Subcutaneous abdominal adipose tissue (tissue), 5 donors: ENCODE results near the gene DCC.

Experiments
- H3K27ac ChIP-seq: one replicate; pipeline ENCODE4 v1.7.0; 2013; ENCODE audit warnings: low read depth, mild to moderate bottlenecking, inconsistent platforms, low read length, moderate library complexity
- H3K27me3 ChIP-seq, 5 donors: one replicate each; pipeline ENCODE4 v1.7.0; 2013; ENCODE audit warnings: low read length in 5 of 5, inconsistent platforms in 1 of 5; ENCODE audit not compliant: control insufficient read depth in 5 of 5, insufficient read depth in 4 of 5
- H3K36me3 ChIP-seq, 5 donors: one replicate each; pipeline ENCODE4 v1.7.0; 2013; ENCODE audit warnings: low read length in 5 of 5; ENCODE audit not compliant: control insufficient read depth in 5 of 5, insufficient read depth in 5 of 5
- H3K4me1 ChIP-seq, 5 donors: one replicate each; pipeline ENCODE4 v1.7.0; 2013; ENCODE audit warnings: low read length in 5 of 5, mild to moderate bottlenecking in 3 of 5, moderate library complexity in 1 of 5; ENCODE audit not compliant: control insufficient read depth in 5 of 5, insufficient read depth in 5 of 5
- H3K4me3 ChIP-seq, 5 donors: one replicate each; pipeline ENCODE4 v1.7.0; 2013; ENCODE audit warnings: low read length in 5 of 5, low read depth in 1 of 5
- H3K9ac ChIP-seq, 5 donors: one replicate each; pipeline ENCODE4 v1.7.0; 2013; ENCODE audit warnings: low read length in 5 of 5, mild to moderate bottlenecking in 4 of 5, moderate library complexity in 3 of 5
- H3K9me3 ChIP-seq, 5 donors: one replicate each; pipeline ENCODE4 v1.7.0; 2013; ENCODE audit warnings: low read length in 5 of 5; ENCODE audit not compliant: control insufficient read depth in 5 of 5
- donor health status: healthy.
- donor health status: healthy.
- donor health status: healthy.
- donor health status: healthy.
- donor health status: healthy.

DCC gene

DNA sequence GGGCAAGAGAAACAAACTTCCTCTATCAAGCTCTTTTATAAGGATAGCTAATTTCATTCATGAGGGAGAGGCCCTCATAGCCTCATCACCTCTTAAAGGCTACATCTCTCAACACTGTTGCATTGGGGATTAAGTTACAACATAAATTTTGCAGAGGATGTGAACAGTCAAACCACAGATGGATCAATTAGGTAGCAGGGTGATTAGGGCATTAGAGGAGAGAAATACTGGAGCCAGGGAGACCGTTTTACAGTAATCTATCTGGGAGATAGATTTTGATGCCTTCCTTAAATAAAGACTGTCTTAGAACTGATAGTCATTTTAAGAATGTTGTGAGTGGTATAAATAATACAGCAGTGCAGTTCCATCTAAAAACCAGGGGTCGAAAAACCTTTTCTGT is 258.9 kb downstream of the DCC start:
- Histone ChIP-seq H3K4me1 (no peaks in the 10 kb centered on the region), H3K9me3 (no peaks in the 10 kb centered on the region), H3K9ac (no peak overlapping the region), H3K27ac (no peak overlapping the region), H3K36me3 (no peaks in the 10 kb centered on the region), H3K4me3 (no peak overlapping the region), H3K27me3 (no peaks in the 10 kb centered on the region)

DNA sequence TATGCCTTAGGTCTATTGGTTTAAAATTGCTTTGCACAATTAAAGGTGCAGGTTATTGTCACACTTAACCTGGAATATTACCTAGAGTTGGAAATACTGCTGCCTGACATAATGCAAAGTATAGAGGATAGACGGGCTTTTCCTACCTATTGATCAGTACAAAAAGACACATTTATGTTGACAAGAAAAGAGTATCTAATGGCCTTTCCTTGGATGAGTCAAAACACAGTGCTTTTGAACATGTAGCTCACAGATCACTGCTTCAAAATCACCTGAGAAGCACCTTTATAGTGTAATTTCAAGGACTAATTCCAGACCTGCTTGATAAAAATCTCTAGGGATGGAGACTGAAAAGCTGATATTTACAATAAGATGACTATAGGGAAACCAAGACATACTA is 262.8 kb downstream of the DCC start:
- no peaks in the 10 kb centered on the region for H3K4me1 ChIP-seq
- H3K27me3 ChIP-seq = no peaks in the 10 kb centered on the region
- H3K9ac ChIP-seq = no peak overlapping the region
- H3K9me3 ChIP-seq = no peaks in the 10 kb centered on the region
- no peaks in the 10 kb centered on the region for H3K36me3 ChIP-seq
- H3K27ac ChIP-seq = no peak overlapping the region
- H3K4me3 ChIP-seq = no peak overlapping the region

DNA sequence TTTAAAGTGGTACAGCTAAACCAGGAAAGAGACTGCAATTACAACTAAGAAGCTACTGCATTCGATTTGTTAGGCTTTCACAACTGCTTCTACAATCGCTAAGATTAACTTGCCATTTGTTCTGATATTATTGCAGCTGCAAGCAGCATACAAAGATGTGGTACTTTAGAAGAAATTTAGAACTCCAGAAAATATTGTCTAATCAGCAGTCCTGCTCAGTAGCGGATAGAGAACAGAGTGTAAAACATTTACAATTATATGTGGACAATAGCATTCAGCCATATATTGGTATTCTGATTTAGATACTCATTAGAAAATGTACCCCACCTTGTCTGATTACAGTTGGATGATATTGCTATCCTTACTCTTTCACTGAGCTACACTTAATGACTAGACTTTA is 265.3 kb downstream of the DCC start:
- Histone ChIP-seq H3K27me3 (no peaks in the 10 kb centered on the region), H3K36me3 (no peaks in the 10 kb centered on the region), H3K9ac (no peak overlapping the region), H3K27ac (no peak overlapping the region), H3K4me3 (no peak overlapping the region), H3K4me1 (no peaks in the 10 kb centered on the region), H3K9me3 (no peaks in the 10 kb centered on the region)

DNA sequence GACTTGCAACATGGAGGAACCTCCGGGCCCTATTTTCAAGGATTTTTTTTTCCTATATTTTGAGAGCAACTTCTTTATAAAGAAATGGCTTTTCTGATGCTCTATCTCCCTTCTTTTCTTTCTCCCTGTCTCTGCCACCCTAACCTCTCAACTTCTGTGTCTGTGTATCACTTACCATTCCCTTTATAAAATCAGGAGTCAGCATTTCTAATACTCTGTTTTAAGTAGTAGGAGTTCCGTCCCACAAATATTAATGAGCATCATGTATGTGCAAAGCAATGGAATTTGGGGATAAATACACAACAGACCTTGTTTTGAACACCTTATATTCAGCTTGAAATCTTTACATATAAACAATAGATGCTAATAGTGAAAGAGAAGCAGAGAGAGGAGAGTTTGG is 268.0 kb downstream of the DCC start:
- H3K27ac ChIP-seq = no peak overlapping the region
- no peak overlapping the region for H3K4me3 ChIP-seq
- no peaks in the 10 kb centered on the region for H3K36me3 ChIP-seq
- H3K27me3 ChIP-seq = no peaks in the 10 kb centered on the region
- no peaks in the 10 kb centered on the region for H3K9me3 ChIP-seq
- H3K9ac ChIP-seq = no peak overlapping the region
- no peaks in the 10 kb centered on the region for H3K4me1 ChIP-seq

DNA sequence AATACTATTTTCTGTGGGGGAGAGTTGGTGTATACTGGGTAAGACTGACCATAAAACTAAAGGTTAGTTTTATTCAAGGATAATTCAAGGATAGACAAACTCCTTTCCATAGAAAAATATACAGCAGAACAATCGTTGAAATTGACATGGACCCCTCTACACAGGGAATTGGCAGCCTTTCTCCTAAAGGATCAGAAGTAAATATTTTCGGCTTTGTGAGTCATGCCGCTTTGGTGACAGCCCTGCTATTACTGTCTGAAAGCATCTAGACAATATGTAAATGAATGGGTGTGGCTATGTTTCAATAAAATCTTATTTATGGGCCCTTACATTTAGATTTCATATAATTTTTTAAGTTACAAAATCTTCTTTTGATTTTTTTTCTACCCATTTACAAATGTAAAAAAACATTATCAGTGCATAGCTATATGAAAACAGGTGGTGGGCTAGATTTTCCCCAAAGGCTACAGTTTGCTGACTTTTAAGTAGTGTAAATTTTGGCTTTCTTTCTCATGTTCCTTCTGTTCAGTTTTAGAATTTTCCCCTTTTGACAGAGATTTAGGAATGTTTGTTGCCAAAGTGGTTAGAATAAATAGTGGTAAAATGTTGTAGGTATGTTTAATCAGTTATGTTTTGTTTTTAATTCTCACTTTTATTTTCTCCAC is 270.6 kb downstream of the DCC start:
- H3K4me1 ChIP-seq = no peaks in the 10 kb centered on the region
- no peaks in the 10 kb centered on the region for H3K9me3 ChIP-seq
- no peak overlapping the region for H3K4me3 ChIP-seq
- no peaks in the 10 kb centered on the region for H3K36me3 ChIP-seq
- no peak overlapping the region for H3K27ac ChIP-seq
- H3K27me3 ChIP-seq = no peaks in the 10 kb centered on the region
- no peak overlapping the region for H3K9ac ChIP-seq

DNA sequence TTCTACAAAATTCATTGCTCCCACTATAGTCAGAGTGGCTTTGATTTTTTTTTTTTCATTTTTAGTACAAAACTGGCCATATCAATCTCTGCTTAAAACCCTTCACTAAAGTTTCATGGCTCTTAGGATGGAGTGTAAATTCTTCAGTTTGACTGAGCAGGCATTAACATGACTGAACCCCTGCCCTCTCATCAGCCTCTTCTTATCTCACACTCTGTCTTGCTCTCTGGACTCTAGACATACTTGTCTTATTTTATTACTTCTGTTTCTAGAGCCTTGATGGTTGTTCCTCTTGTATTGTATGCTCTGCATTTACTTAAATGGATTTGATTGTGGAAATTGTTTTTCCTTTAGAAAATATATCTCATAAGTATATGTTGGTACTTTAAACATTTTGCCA is 272.4 kb downstream of the DCC start:
- H3K9me3 ChIP-seq = no peaks in the 10 kb centered on the region
- H3K36me3 ChIP-seq = no peaks in the 10 kb centered on the region
- no peak overlapping the region for H3K27ac ChIP-seq
- no peak overlapping the region for H3K9ac ChIP-seq
- no peaks in the 10 kb centered on the region for H3K4me1 ChIP-seq
- H3K27me3 ChIP-seq = no peaks in the 10 kb centered on the region
- no peak overlapping the region for H3K4me3 ChIP-seq

DNA sequence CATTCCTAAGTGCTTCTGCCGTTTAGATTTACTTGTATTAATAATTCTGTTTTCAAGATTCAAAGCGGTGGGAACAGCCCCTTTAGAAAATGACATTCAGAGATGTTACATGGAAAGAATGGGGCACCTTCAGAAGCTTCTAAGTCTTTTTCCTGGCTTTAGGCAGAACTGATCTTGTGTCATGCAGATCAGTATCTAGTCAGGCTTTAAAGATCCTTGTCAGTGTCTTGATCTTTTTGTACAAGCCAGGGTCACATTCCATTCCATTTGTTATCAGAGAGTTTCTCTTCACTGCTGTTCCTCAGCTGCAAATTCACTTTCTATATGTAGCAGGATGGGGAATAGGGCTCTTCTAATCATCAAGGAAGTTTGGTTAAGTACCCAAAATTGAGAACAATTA is 275.3 kb downstream of the DCC start:
- Histone ChIP-seq H3K4me3 (no peak overlapping the region), H3K4me1 (no peaks in the 10 kb centered on the region), H3K27ac (no peak overlapping the region), H3K36me3 (no peaks in the 10 kb centered on the region), H3K27me3 (no peaks in the 10 kb centered on the region), H3K9ac (no peak overlapping the region), H3K9me3 (no peaks in the 10 kb centered on the region)

DNA sequence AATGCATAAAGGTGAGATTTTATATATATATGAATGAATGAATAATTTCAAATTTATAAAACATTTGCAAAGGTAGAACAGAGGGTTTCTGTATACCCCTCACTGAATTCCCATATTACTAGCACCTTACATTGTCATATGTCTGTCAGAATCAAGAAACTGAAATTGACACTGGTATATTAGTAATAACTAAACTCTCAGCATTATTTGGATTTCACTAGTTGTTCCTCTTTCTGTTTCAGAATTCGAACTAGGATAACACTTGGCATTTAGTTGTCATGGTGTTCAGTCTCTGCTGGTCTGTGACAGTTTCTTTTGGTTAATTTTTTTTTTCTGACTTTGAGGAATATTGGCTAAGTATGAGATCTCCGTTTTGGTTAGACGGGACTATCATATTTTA is 275.9 kb downstream of the DCC start:
- no peak overlapping the region for H3K27ac ChIP-seq
- no peak overlapping the region for H3K4me3 ChIP-seq
- H3K36me3 ChIP-seq = no peaks in the 10 kb centered on the region
- H3K27me3 ChIP-seq = no peaks in the 10 kb centered on the region
- H3K9me3 ChIP-seq = no peaks in the 10 kb centered on the region
- no peak overlapping the region for H3K9ac ChIP-seq
- no peaks in the 10 kb centered on the region for H3K4me1 ChIP-seq

DNA sequence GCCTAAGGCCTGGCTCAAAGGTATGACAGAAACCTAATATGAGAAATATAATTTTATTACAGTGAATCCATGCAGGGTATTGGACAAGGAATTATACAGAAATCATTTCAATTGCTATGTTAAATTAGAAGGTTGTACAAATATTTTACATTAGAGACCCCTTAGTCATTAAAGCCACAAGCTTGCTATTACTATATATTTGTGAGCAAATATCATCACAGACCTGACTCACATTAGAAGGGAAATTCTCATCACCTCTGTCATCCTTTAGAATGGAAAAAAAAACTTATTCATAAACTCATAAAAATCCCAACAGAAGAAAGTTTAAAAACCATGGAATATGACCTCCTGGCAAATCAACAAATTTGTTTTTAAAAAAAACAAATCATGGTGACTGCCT is 277.9 kb downstream of the DCC start:
- Histone ChIP-seq H3K9me3 (no peaks in the 10 kb centered on the region), H3K27ac (no peak overlapping the region), H3K4me1 (no peaks in the 10 kb centered on the region), H3K9ac (no peak overlapping the region), H3K4me3 (no peak overlapping the region), H3K27me3 (no peaks in the 10 kb centered on the region), H3K36me3 (no peaks in the 10 kb centered on the region)

DNA sequence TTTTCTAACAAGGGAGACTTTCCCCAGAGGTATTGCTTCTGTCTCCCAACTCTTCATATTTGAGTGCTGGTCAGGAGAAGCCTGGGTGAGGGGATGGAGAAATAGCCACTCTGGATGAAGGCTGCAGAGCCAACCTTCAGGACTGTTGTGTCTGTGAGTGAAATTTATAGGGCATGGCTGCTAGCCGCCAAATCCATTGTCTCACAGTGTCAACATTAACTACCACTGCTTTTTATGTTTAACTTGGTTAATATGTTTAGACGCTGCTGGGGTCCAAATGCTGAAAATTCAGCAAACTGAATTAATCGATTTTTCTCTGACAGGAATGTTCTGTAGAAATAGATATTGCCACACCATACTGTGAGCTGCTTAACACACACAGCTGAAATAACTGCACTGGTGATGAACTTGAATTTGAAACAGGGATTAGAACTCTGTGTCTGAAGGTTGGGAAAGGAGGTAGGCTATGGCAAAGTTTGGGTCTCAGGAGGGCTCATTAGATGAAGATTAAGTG is 281.0 kb downstream of the DCC start:
- Histone ChIP-seq H3K27me3 (no peaks in the 10 kb centered on the region), H3K27ac (no peak overlapping the region), H3K9me3 (no peaks in the 10 kb centered on the region), H3K4me1 (no peaks in the 10 kb centered on the region), H3K9ac (no peak overlapping the region), H3K4me3 (no peak overlapping the region), H3K36me3 (no peaks in the 10 kb centered on the region)

DNA sequence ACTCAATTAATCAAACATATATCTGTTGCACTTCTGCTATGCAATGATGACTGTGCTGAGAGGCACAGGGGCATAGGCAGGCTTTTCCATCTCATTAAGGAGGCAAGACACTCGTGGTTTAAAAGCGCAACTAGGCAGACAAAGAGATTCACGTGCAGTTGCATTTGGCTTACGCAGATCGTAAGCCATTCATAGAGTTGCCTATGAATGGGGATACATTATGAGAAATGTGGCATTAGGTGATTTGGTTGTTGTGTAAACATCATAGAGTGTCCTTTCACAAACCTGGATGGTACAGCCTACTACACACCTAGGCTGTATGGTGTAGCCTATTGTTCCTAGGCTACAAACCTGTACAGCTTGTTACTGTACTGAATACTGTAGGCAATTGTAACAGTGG is 284.7 kb downstream of the DCC start:
- Histone ChIP-seq H3K27me3 (no peaks in the 10 kb centered on the region), H3K4me3 (no peak overlapping the region), H3K9me3 (no peaks in the 10 kb centered on the region), H3K9ac (no peak overlapping the region), H3K27ac (no peak overlapping the region), H3K36me3 (no peaks in the 10 kb centered on the region), H3K4me1 (no peaks in the 10 kb centered on the region)
